Right lobe of liver (tissue), 4 donors: ENCODE measurements around the gene IL1R1.

ENCODE experiments used
- CTCF ChIP-seq, 4 donors: fragments of 200-600 bp in 3 of 4; fragments of 450-650 bp in 1 of 4; IDR thresholded peaks; one replicate each; pipeline versions ENCODE4 v1.5.1 to v1.8.0; 2016 to 2022; ENCODE audit warnings: antibody characterized with exemption in 4 of 4, mild to moderate bottlenecking in 2 of 4
- POLR2A ChIP-seq: fragments of 450-650 bp; IDR thresholded peaks from one replicate; pipeline ENCODE4 v1.6.1; 2017; ENCODE audit warnings: antibody characterized with exemption, mild to moderate bottlenecking
- donor health status: DM: no; HTN: no; CAD: no.
- donor health status: DM: no; HTN: no; CAD: no.
- donor health status: DM: no; HTN: yes; CAD: no.

- peak in 1 of 4 donors; percentile 8 for TF ChIP-seq CTCF (IDR thresholded peaks at IDR 0.05)
- TF ChIP-seq POLR2A: peak; percentile 87
These were observed at the start of gene IL1R1 for GRCh38 chr2:102141970-102142828.
